ENCODE measurements around the gene ACSL5. TPM values are rescaled to one million over a fixed set of nuclear protein-coding genes. Genes with fewer than 3 reads are reported as not detected.

The ACSL5 gene
- total RNA-seq, 1 donor from 2014 or later, result 9.3 TPM

GRCh38 chr10:112365014-112365432 is 8.9 kb upstream of the ACSL5 start:
- no peak for DNase-seq (ENCODE audit: low spot score in 2 of 2)
- intact Hi-C loops (cut with DNase I), result no loop called here
- Histone ChIP-seq H3K27ac (no peak overlapping the region), H3K27me3 (no peaks in the 10 kb centered on the region), H3K4me1 (peaks cover 10 to 26% of the 10 kb centered on the region in 2 donors), H3K9me3 (no peaks in the 10 kb centered on the region), H3K36me3 (no peaks in the 10 kb centered on the region), H3K4me3 (no peak overlapping the region)
- no peak for TF ChIP-seq CTCF (IDR thresholded peaks at IDR 0.05)

- Histone ChIP-seq H3K27me3 (no peaks in the 10 kb centered on the region), H3K27ac (no peak overlapping the region), H3K4me3 (no peak overlapping the region), H3K36me3 (no peaks in the 10 kb centered on the region), H3K9me3 (no peaks in the 10 kb centered on the region), H3K4me1 (peaks cover 10 to 26% of the 10 kb centered on the region in 2 donors)
- no peak for DNase-seq (ENCODE audit: low spot score in 2 of 2)
- TF ChIP-seq CTCF (IDR thresholded peaks at IDR 0.05), result no peak
- intact Hi-C loops (cut with DNase I), result no loop called here
Observed at GRCh38 chr10:112365451-112365850, 8.5 kb upstream of the ACSL5 start.

- intact Hi-C loops (cut with DNase I), result no loop called here
- TF ChIP-seq CTCF (IDR thresholded peaks at IDR 0.05), result no peak
- Histone ChIP-seq H3K27me3 (no peaks in the 10 kb centered on the region), H3K4me3 (no peak overlapping the region), H3K36me3 (no peaks in the 10 kb centered on the region), H3K27ac (no peak overlapping the region), H3K9me3 (no peaks in the 10 kb centered on the region), H3K4me1 (peaks cover 10 to 17% of the 10 kb centered on the region in 2 donors)
- DNase-seq (ENCODE audit: low spot score in 2 of 2), result peak in 1 of 2 donors; percentile 33
Observed at GRCh38 chr10:112366992-112367391, 6.9 kb upstream of the ACSL5 start.

- no peak for TF ChIP-seq CTCF (IDR thresholded peaks at IDR 0.05)
- no peaks in the 10 kb centered on the region for H3K27me3 ChIP-seq
- no peak overlapping the region for H3K4me3 ChIP-seq
- intact Hi-C loops (cut with DNase I), result no loop called here
- DNase-seq (ENCODE audit: low spot score in 2 of 2), result peak in 1 of 2 donors; percentile 53
- H3K9me3 ChIP-seq, result no peaks in the 10 kb centered on the region
- H3K36me3 ChIP-seq, result no peaks in the 10 kb centered on the region
- no peak overlapping the region for H3K27ac ChIP-seq
- H3K4me1 ChIP-seq, result peaks cover 6 to 12% of the 10 kb centered on the region in 2 donors
Observed at GRCh38 chr10:112367516-112367915, 6.4 kb upstream of the ACSL5 start.

- Histone ChIP-seq H3K4me3 (no peak overlapping the region), H3K27ac (no peak overlapping the region), H3K9me3 (no peaks in the 10 kb centered on the region), H3K36me3 (no peaks in the 10 kb centered on the region), H3K27me3 (no peaks in the 10 kb centered on the region), H3K4me1 (no peaks in the 10 kb centered on the region)
- no peak for TF ChIP-seq CTCF (IDR thresholded peaks at IDR 0.05)
- peak in 1 of 2 donors; percentile 58 for DNase-seq (ENCODE audit: low spot score in 2 of 2)
- intact Hi-C loops (cut with DNase I), result no loop called here
Observed at GRCh38 chr10:112369495-112370423, 4.2 kb upstream of the ACSL5 start.
